Thyroid gland (tissue), 4 donors: ENCODE results near the gene PXN.

ENCODE experiments used
- POLR2A ChIP-seq, 2 donors: fragments of 450-650 bp; IDR thresholded peaks; one replicate each; pipeline ENCODE4 v1.6.1; 2017; ENCODE audit warnings: antibody characterized with exemption in 2 of 2, mild to moderate bottlenecking in 2 of 2, moderate library complexity in 1 of 2
- TF ChIP-seq, protein P1 (sequence below), 6 experiments: fragments of 200-600 bp in 3 of 6; fragments of 450-650 bp in 3 of 6; sonication (generic) in 3 of 6; IDR thresholded peaks; one replicate each; pipeline ENCODE4 v1.5.1; 2016 to 2019; ENCODE audit warnings: antibody characterized with exemption in 6 of 6, mild to moderate bottlenecking in 2 of 6, inconsistent platforms in 1 of 6, moderate library complexity in 1 of 6

DNA sequence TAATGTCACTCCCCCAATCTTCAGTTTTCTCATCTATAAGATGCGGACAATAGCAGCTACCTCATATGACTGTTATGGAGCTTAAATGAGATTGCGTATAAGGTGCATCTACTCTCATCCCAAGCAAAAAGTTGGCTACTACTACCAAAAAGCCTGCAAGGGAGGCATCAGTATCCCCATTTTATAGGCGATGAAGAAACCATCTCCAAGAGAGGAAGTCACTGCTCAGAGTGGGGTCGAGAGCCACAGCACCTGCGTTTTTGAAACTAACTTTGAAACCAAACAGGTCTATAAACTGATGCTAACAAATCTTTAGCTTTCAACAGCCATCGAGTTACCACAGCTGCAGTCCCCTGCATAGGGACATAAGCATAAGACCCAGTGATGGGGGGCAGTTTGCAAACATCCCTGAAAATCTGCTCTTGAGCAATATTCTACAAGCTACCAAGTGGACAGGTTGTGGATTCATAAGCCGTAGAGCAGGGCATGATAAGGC, 74.5 kb downstream of the PXN start:
- TF ChIP-seq, protein P1, sequence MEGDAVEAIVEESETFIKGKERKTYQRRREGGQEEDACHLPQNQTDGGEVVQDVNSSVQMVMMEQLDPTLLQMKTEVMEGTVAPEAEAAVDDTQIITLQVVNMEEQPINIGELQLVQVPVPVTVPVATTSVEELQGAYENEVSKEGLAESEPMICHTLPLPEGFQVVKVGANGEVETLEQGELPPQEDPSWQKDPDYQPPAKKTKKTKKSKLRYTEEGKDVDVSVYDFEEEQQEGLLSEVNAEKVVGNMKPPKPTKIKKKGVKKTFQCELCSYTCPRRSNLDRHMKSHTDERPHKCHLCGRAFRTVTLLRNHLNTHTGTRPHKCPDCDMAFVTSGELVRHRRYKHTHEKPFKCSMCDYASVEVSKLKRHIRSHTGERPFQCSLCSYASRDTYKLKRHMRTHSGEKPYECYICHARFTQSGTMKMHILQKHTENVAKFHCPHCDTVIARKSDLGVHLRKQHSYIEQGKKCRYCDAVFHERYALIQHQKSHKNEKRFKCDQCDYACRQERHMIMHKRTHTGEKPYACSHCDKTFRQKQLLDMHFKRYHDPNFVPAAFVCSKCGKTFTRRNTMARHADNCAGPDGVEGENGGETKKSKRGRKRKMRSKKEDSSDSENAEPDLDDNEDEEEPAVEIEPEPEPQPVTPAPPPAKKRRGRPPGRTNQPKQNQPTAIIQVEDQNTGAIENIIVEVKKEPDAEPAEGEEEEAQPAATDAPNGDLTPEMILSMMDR (IDR thresholded peaks at IDR 0.05), result no peak
- TF ChIP-seq POLR2A (IDR thresholded peaks at IDR 0.05), result no peak
